ENCODE results near the gene ST7L. TPM values are rescaled to one million over a fixed set of nuclear protein-coding genes. Genes with fewer than 3 reads are reported as not detected.
A peak's percentile ranks its signal among the peaks of the same experiment; 100 is the strongest.

The ST7L gene
- total RNA-seq, 1 donor from 2014 or later, result 14.8 TPM

GRCh38 chr1:112579801-112580510, 39.0 kb downstream of the ST7L start:
- Histone ChIP-seq H3K9me3 (ENCODE audit: insufficient read depth, low read depth, low read length) (no peaks in the 10 kb centered on the region), H4K20me1 (ENCODE audit: insufficient read depth, low read length) (no peaks in the 10 kb centered on the region), H2AFZ (ENCODE audit: low read depth, low read length) (no peak overlapping the region), H3K79me2 (ENCODE audit: insufficient read depth, low read length) (no peaks in the 10 kb centered on the region), H3K9ac (ENCODE audit: low read length) (no peak overlapping the region), H3K4me1 (ENCODE audit: insufficient read depth, low read length) (peaks cover 7% of the 10 kb centered on the region), H3K4me3 (ENCODE audit: insufficient read depth, low read depth, low read length) (no peak overlapping the region), H3K27ac (ENCODE audit: low read depth, low read length) (no peak overlapping the region), H3K4me2 (ENCODE audit: low read length) (no peak overlapping the region), H3K27me3 (ENCODE audit: insufficient read depth, low read length) (no peaks in the 10 kb centered on the region), H3K36me3 (ENCODE audit: insufficient read depth, low read length) (peaks cover 11% of the 10 kb centered on the region)
- no peak for TF ChIP-seq EZH2 (IDR thresholded peaks at IDR 0.05; ENCODE audit: insufficient read depth, low read length)
- TF ChIP-seq CTCF (IDR thresholded peaks at IDR 0.05; ENCODE audit: insufficient read depth, low read depth, low read length), result no peak
- H3K4me1 Mint-ChIP-seq (ENCODE audit: low read depth, unreplicated experiment), result peaks cover 10% of the 10 kb centered on the region
- H3K9me3 Mint-ChIP-seq (ENCODE audit: unreplicated experiment), result peaks cover 3% of the 10 kb centered on the region
- no peaks in the 10 kb centered on the region for H3K27me3 Mint-ChIP-seq (ENCODE audit: low read depth, unreplicated experiment)
- H3K36me3 Mint-ChIP-seq (ENCODE audit: low read depth, unreplicated experiment), result peaks cover 16% of the 10 kb centered on the region
- no peak for DNase-seq (ENCODE audit: low read depth)
- no peak overlapping the region for H3K4me3 Mint-ChIP-seq (ENCODE audit: unreplicated experiment)
- no peak for FAIRE-seq
- H3K27ac Mint-ChIP-seq (ENCODE audit: unreplicated experiment), result no peak overlapping the region

- FAIRE-seq, result no peak
- Histone ChIP-seq H3K9me3 (ENCODE audit: insufficient read depth, low read depth, low read length) (no peaks in the 10 kb centered on the region), H3K27ac (ENCODE audit: low read depth, low read length) (no peak overlapping the region), H3K36me3 (ENCODE audit: insufficient read depth, low read length) (peaks cover 11% of the 10 kb centered on the region), H3K79me2 (ENCODE audit: insufficient read depth, low read length) (no peaks in the 10 kb centered on the region), H2AFZ (ENCODE audit: low read depth, low read length) (no peak overlapping the region), H4K20me1 (ENCODE audit: insufficient read depth, low read length) (no peaks in the 10 kb centered on the region), H3K4me1 (ENCODE audit: insufficient read depth, low read length) (peaks cover 7% of the 10 kb centered on the region), H3K9ac (ENCODE audit: low read length) (no peak overlapping the region), H3K4me2 (ENCODE audit: low read length) (no peak overlapping the region), H3K4me3 (ENCODE audit: insufficient read depth, low read depth, low read length) (no peak overlapping the region), H3K27me3 (ENCODE audit: insufficient read depth, low read length) (no peaks in the 10 kb centered on the region)
- H3K36me3 Mint-ChIP-seq (ENCODE audit: low read depth, unreplicated experiment), result peaks cover 24% of the 10 kb centered on the region
- TF ChIP-seq CTCF (IDR thresholded peaks at IDR 0.05; ENCODE audit: insufficient read depth, low read depth, low read length) (no peak), EZH2 (IDR thresholded peaks at IDR 0.05; ENCODE audit: insufficient read depth, low read length) (no peak)
- peak overlapping the region; percentile 86 for H3K27ac Mint-ChIP-seq (ENCODE audit: unreplicated experiment)
- no peaks in the 10 kb centered on the region for H3K27me3 Mint-ChIP-seq (ENCODE audit: low read depth, unreplicated experiment)
- DNase-seq (ENCODE audit: low read depth), result no peak
- H3K9me3 Mint-ChIP-seq (ENCODE audit: unreplicated experiment), result peaks cover 5% of the 10 kb centered on the region
- H3K4me1 Mint-ChIP-seq (ENCODE audit: low read depth, unreplicated experiment), result peaks cover 10% of the 10 kb centered on the region
- H3K4me3 Mint-ChIP-seq (ENCODE audit: unreplicated experiment), result no peak overlapping the region
Observed at GRCh38 chr1:112576240-112576639, 42.7 kb downstream of the ST7L start.

GRCh38 chr1:112575154-112575804, 43.7 kb downstream of the ST7L start:
- Histone ChIP-seq H3K4me2 (ENCODE audit: low read length) (peak overlapping the region; percentile 41), H3K9ac (ENCODE audit: low read length) (no peak overlapping the region), H3K4me1 (ENCODE audit: insufficient read depth, low read length) (peaks cover 7% of the 10 kb centered on the region), H3K79me2 (ENCODE audit: insufficient read depth, low read length) (no peaks in the 10 kb centered on the region), H3K4me3 (ENCODE audit: insufficient read depth, low read depth, low read length) (no peak overlapping the region), H4K20me1 (ENCODE audit: insufficient read depth, low read length) (no peaks in the 10 kb centered on the region), H2AFZ (ENCODE audit: low read depth, low read length) (no peak overlapping the region), H3K36me3 (ENCODE audit: insufficient read depth, low read length) (peaks cover 11% of the 10 kb centered on the region), H3K27me3 (ENCODE audit: insufficient read depth, low read length) (no peaks in the 10 kb centered on the region), H3K27ac (ENCODE audit: low read depth, low read length) (no peak overlapping the region), H3K9me3 (ENCODE audit: insufficient read depth, low read depth, low read length) (no peaks in the 10 kb centered on the region)
- peaks cover 10% of the 10 kb centered on the region for H3K4me1 Mint-ChIP-seq (ENCODE audit: low read depth, unreplicated experiment)
- H3K4me3 Mint-ChIP-seq (ENCODE audit: unreplicated experiment), result peak overlapping the region; percentile 31
- FAIRE-seq (peak; percentile 88), DNase-seq (ENCODE audit: low read depth) (peak; percentile 94)
- H3K36me3 Mint-ChIP-seq (ENCODE audit: low read depth, unreplicated experiment), result peaks cover 24% of the 10 kb centered on the region
- H3K27ac Mint-ChIP-seq (ENCODE audit: unreplicated experiment), result peak overlapping the region; percentile 86
- peaks cover 5% of the 10 kb centered on the region for H3K9me3 Mint-ChIP-seq (ENCODE audit: unreplicated experiment)
- TF ChIP-seq CTCF (IDR thresholded peaks at IDR 0.05; ENCODE audit: insufficient read depth, low read depth, low read length), result no peak
- TF ChIP-seq EZH2 (IDR thresholded peaks at IDR 0.05; ENCODE audit: insufficient read depth, low read length), result no peak
- H3K27me3 Mint-ChIP-seq (ENCODE audit: low read depth, unreplicated experiment), result no peaks in the 10 kb centered on the region

All from astrocyte (in vitro differentiated cells and primary cell).